K562 (cell line): ENCODE measurements around the gene SLC25A51. TPM values are rescaled to one million over a fixed set of nuclear protein-coding genes. Genes with fewer than 3 reads are reported as not detected.

Source experiments
- BRD9 ChIP-seq: fragments of 450-650 bp; IDR thresholded peaks from 2 replicates; pipeline ENCODE4 v1.6.1; 2018; ENCODE audit warnings: low read depth; ENCODE audit not compliant: partially characterized antibody
- CBX8 ChIP-seq: fragments of 200-600 bp; sonication (generic); IDR thresholded peaks from 2 replicates; pipeline ENCODE4 v1.6.1; 2012; ENCODE audit warnings: borderline replicate concordance, mixed run types, low read depth, mild to moderate bottlenecking, moderate library complexity, mixed read lengths, low read length, control low read depth, inconsistent platforms; ENCODE audit not compliant: poor library complexity, severe bottlenecking; ENCODE audit errors: extremely low read depth
- CHD1 ChIP-seq: fragments of 200-600 bp; sonication (generic); IDR thresholded peaks from one replicate; pipeline ENCODE4 v1.6.1; 2012; ENCODE audit warnings: mild to moderate bottlenecking, moderate library complexity, low read length, inconsistent platforms
- FOXM1 ChIP-seq, 2 experiments: fragments of 450-650 bp in 1 of 2; sonication (generic) in 1 of 2; formaldehyde crosslinking in 1 of 2; IDR thresholded peaks; 2 replicates each; pipeline versions ENCODE4 v1.6.1 to v1.9.0; 2017 to 2022; ENCODE audit warnings: low read depth in 2 of 2, mild to moderate bottlenecking in 2 of 2, missing genetic modification reagents in 1 of 2, moderate library complexity in 1 of 2
- GATA2 ChIP-seq: sonication (generic); formaldehyde crosslinking; IDR thresholded peaks from 2 replicates; pipeline ENCODE4 v1.4.0; 2020; ENCODE audit warnings: mild to moderate bottlenecking, missing genetic modification reagents
- MTA2 ChIP-seq: fragments of 450-650 bp; IDR thresholded peaks from 2 replicates; pipeline ENCODE4 v1.6.1; 2016; ENCODE audit warnings: low read depth
- NR3C1 ChIP-seq: sonication (generic); formaldehyde crosslinking; IDR thresholded peaks from 2 replicates; pipeline ENCODE4 v1.8.1; 2022; ENCODE audit warnings: missing genetic modification reagents
- PBX2 ChIP-seq, 2 experiments: IDR thresholded peaks in 1 of 2; conservative IDR thresholded peaks in 1 of 2; 2 replicates each; pipeline ENCODE4 v1.6.1; 2016; ENCODE audit warnings: low read depth in 2 of 2, mild to moderate bottlenecking in 1 of 2, missing compliant biosample characterization in 1 of 2, missing genetic modification characterization in 1 of 2, moderate library complexity in 1 of 2
- SMARCA4 ChIP-seq: fragments of 450-650 bp; IDR thresholded peaks from 2 replicates; pipeline ENCODE4 v1.6.1; 2016
- TEAD4 ChIP-seq, 2 experiments: sonication (generic) in 1 of 2; formaldehyde crosslinking in 1 of 2; IDR thresholded peaks; 2 replicates each; pipeline versions ENCODE4 v1.6.1 to v1.8.0; 2012 to 2022; ENCODE audit warnings: borderline replicate concordance in 1 of 2, inconsistent platforms in 1 of 2, low read length in 1 of 2, mild to moderate bottlenecking in 1 of 2, missing genetic modification reagents in 1 of 2
- TRIM28 ChIP-seq: fragments of 450-650 bp; IDR thresholded peaks from 2 replicates; pipeline ENCODE4 v1.6.1; 2017
- WHSC1 ChIP-seq: IDR thresholded peaks from one replicate; pipeline ENCODE4 v1.6.1; 2012; ENCODE audit warnings: low read length, control low read depth, inconsistent platforms
- ZNF133 ChIP-seq: fragments of 250-450 bp; sonication (Bioruptor Pico); IDR thresholded peaks from 2 replicates; pipeline ENCODE4 v1.4.0; 2020; ENCODE audit warnings: mild to moderate bottlenecking
- ZNF143 ChIP-seq: sonication (generic); formaldehyde crosslinking; IDR thresholded peaks from 2 replicates; pipeline ENCODE4 v1.9.0; 2022; ENCODE audit warnings: mild to moderate bottlenecking, missing genetic modification reagents
- ZNF239 ChIP-seq: fragments of 250-450 bp; sonication (Bioruptor Pico); IDR thresholded peaks from 2 replicates; pipeline ENCODE4 v1.4.0; 2020; ENCODE audit warnings: mild to moderate bottlenecking
- ZNF316 ChIP-seq: fragments of 450-650 bp; IDR thresholded peaks from 2 replicates; pipeline ENCODE4 v1.6.1; 2016
- polyA plus RNA-seq, 8 experiments: library from polyadenylated mRNA; depleted of rRNA in 4 of 8; stranded (reverse) in 5 of 8; unstranded in 3 of 8; fragments of >200 nt; fragmentation: Nextera tagmentation in 2 of 8; fragmentation: Illumina TruSeq in 1 of 8; extraction: Ambion mirVana in 2 of 8; extraction: Trizol in 1 of 8; gene quantifications; 2 replicates each; pipeline versions ENCODE4 v1.2.1 to v1.2.3, GENCODE V29; 2011 to 2014; ENCODE audit warnings: inconsistent platforms in 1 of 8, missing spikeins in 1 of 8
- total RNA-seq, 7 experiments: library from RNA; depleted of rRNA in 6 of 7; stranded (reverse); fragments of >200 nt in 6 of 7; fragmentation: Illumina TruSeq in 2 of 7; extraction: Trizol in 2 of 7; gene quantifications; 2 replicates each; pipeline versions ENCODE4 v1.2.1 to v1.2.3, GENCODE V29; 2011 to 2021; ENCODE audit warnings: low replicate concordance in 1 of 7
- TF ChIP-seq, protein P1 (sequence below): fragments of 250-450 bp; sonication (Bioruptor Pico); IDR thresholded peaks from 2 replicates; pipeline ENCODE4 v1.8.0; 2021; ENCODE audit warnings: mild to moderate bottlenecking, moderate library complexity
- TF ChIP-seq, protein P2 (sequence below): fragments of 450-650 bp; IDR thresholded peaks from 2 replicates; pipeline ENCODE4 v1.6.1; 2016

The SLC25A51 gene
- total and polyA plus RNA-seq, 9 of the 15 experiments (the other 6 are each of a cell fraction or from before 2014, with no cell fraction given), result 9.1 to 40.7 (median 24.5) TPM

- TF ChIP-seq PBX2 (CRISPR knock-in tag; IDR thresholded peaks at IDR 0.05; ENCODE audit: low read depth), result no peak
- TF ChIP-seq PBX2 (tag; conservative IDR thresholded peaks at IDR 0.05; ENCODE audit: low read depth), result no peak
- no peak for TF ChIP-seq CBX8
- TF ChIP-seq WHSC1, result no peak
- TF ChIP-seq, protein P1, sequence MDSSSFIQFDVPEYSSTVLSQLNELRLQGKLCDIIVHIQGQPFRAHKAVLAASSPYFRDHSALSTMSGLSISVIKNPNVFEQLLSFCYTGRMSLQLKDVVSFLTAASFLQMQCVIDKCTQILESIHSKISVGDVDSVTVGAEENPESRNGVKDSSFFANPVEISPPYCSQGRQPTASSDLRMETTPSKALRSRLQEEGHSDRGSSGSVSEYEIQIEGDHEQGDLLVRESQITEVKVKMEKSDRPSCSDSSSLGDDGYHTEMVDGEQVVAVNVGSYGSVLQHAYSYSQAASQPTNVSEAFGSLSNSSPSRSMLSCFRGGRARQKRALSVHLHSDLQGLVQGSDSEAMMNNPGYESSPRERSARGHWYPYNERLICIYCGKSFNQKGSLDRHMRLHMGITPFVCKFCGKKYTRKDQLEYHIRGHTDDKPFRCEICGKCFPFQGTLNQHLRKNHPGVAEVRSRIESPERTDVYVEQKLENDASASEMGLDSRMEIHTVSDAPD, result no peak
- peak; percentile 73 for TF ChIP-seq BRD9
- peak; percentile 55; the same call in 1 of the 2 replicates for TF ChIP-seq TRIM28
- peak; percentile 39; the same call in 1 of the 2 replicates for TF ChIP-seq MTA2
- TF ChIP-seq, protein P2, sequence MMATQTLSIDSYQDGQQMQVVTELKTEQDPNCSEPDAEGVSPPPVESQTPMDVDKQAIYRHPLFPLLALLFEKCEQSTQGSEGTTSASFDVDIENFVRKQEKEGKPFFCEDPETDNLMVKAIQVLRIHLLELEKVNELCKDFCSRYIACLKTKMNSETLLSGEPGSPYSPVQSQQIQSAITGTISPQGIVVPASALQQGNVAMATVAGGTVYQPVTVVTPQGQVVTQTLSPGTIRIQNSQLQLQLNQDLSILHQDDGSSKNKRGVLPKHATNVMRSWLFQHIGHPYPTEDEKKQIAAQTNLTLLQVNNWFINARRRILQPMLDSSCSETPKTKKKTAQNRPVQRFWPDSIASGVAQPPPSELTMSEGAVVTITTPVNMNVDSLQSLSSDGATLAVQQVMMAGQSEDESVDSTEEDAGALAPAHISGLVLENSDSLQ, result peak; percentile 55
- TF ChIP-seq ZNF133, result no peak
- TF ChIP-seq TEAD4 (IDR thresholded peaks at IDR 0.05; ENCODE audit: low read length), result peak; percentile 54
- TF ChIP-seq TEAD4 (CRISPR knock-in tag; IDR thresholded peaks at IDR 0.05; ENCODE audit: borderline replicate concordance), result no peak
- TF ChIP-seq NR3C1 (CRISPR knock-in tag), result no peak
- TF ChIP-seq ZNF316, result no peak
- no peak for TF ChIP-seq FOXM1 (IDR thresholded peaks at IDR 0.05; ENCODE audit: low read depth)
- peak; percentile 82 for TF ChIP-seq FOXM1 (CRISPR knock-in tag; IDR thresholded peaks at IDR 0.05; ENCODE audit: low read depth)
- no peak for TF ChIP-seq CHD1
- TF ChIP-seq GATA2 (CRISPR knock-in tag), result no peak
- TF ChIP-seq SMARCA4, result 0 out of 2 replicates have a peak, but pooled peaks have one; percentile 39
- no peak for TF ChIP-seq ZNF143
- TF ChIP-seq ZNF239, result no peak
Measured at GRCh38 chr9:37903647-37904444, at the start of gene SLC25A51 (continued).
